Colonic mucosa (tissue), 4 donors: Measurements from ENCODE around the gene H6PD. TPM values are rescaled to one million over a fixed set of nuclear protein-coding genes. Genes with fewer than 3 reads are reported as not detected.

ENCODE experiments used
- DNase-seq: peaks from one replicate; pipeline ENCODE4 v3.0.0-alpha.2; 2020
- H3K27ac ChIP-seq: fragments of 200-600 bp; one replicate; pipeline ENCODE4 v1.8.0; 2021
- H3K27me3 ChIP-seq: fragments of 200-600 bp; one replicate; pipeline ENCODE4 v1.8.0; 2021
- H3K36me3 ChIP-seq: fragments of 200-600 bp; one replicate; pipeline ENCODE4 v1.8.0; 2021
- H3K4me1 ChIP-seq: fragments of 200-600 bp; one replicate; pipeline ENCODE4 v1.8.0; 2021; ENCODE audit warnings: mild to moderate bottlenecking
- H3K4me3 ChIP-seq: fragments of 200-600 bp; one replicate; pipeline ENCODE4 v1.8.0; 2021
- H3K9ac ChIP-seq, 2 donors: one replicate each; pipeline ENCODE4 v1.7.0; 2013; ENCODE audit warnings: control low read depth in 2 of 2, low read depth in 2 of 2, low read length in 2 of 2
- H3K9me3 ChIP-seq: fragments of 200-600 bp; one replicate; pipeline ENCODE4 v1.8.0; 2021
- CTCF ChIP-seq: fragments of 200-600 bp; IDR thresholded peaks from one replicate; pipeline ENCODE4 v1.8.0; 2022; ENCODE audit warnings: antibody characterized with exemption, mild to moderate bottlenecking
- intact Hi-C: fragments of 100-400 bp; cut with DNase I; formaldehyde crosslinking; loops from one replicate; pipeline ENCODE4 v1.14.1; 2022
- total RNA-seq, 2 donors: library from RNA; stranded (reverse); fragmentation: NEBNext Ultra II Directional in 1 of 2; extraction: Animal tissue kit (Norgen Biotek cat#: 25700) in 1 of 2; gene quantifications; one replicate each; pipeline ENCODE4 v1.2.1, GENCODE V29; 2021
- donor health status: healthy.
- donor health status: DM: no; HTN: no; CAD: no.
- donor health status: DM: no; HTN: no; CAD: no.

H6PD gene
- total RNA-seq, 2 donors from 2014 or later, result 20.8 to 24.7 TPM

GRCh38 chr1:9293241-9293532 is 58.6 kb downstream of the H6PD start:
- H3K9me3 ChIP-seq, result no peaks in the 10 kb centered on the region
- DNase-seq, result no peak
- H3K27ac ChIP-seq, result peak overlapping the region; percentile 88
- peak overlapping the region; percentile 81 for H3K4me3 ChIP-seq
- TF ChIP-seq CTCF, result no peak
- no peaks in the 10 kb centered on the region for H3K36me3 ChIP-seq
- no peaks in the 10 kb centered on the region for H3K27me3 ChIP-seq
- intact Hi-C loops, result no loop called here
- peak overlapping the region; percentile 62 to 95 for H3K9ac ChIP-seq
- no peaks in the 10 kb centered on the region for H3K4me1 ChIP-seq

GRCh38 chr1:9293533-9294404 is 59.2 kb downstream of the H6PD start:
- Histone ChIP-seq H3K9me3 (no peaks in the 10 kb centered on the region), H3K9ac (peak overlapping the region; percentile 62 to 95), H3K27me3 (no peaks in the 10 kb centered on the region), H3K4me1 (no peaks in the 10 kb centered on the region), H3K4me3 (peak overlapping the region; percentile 81), H3K27ac (peak overlapping the region; percentile 88), H3K36me3 (no peaks in the 10 kb centered on the region)
- intact Hi-C loops, result no loop called here
- no peak for TF ChIP-seq CTCF
- peak; percentile 49 for DNase-seq

GRCh38 chr1:9294405-9294773 is 59.8 kb downstream of the H6PD start:
- peak overlapping the region; percentile 61 for H3K27ac ChIP-seq
- no peaks in the 10 kb centered on the region for H3K36me3 ChIP-seq
- no peaks in the 10 kb centered on the region for H3K9me3 ChIP-seq
- intact Hi-C loops, result no loop called here
- no peak for DNase-seq
- peak overlapping the region; percentile 62 to 95 for H3K9ac ChIP-seq
- H3K4me3 ChIP-seq, result peak overlapping the region; percentile 81
- H3K4me1 ChIP-seq, result no peaks in the 10 kb centered on the region
- H3K27me3 ChIP-seq, result no peaks in the 10 kb centered on the region
- no peak for TF ChIP-seq CTCF

- Histone ChIP-seq H3K9me3 (no peaks in the 10 kb centered on the region), H3K27ac (peak overlapping the region; percentile 61), H3K4me3 (peak overlapping the region; percentile 81), H3K9ac (peak overlapping the region; percentile 62 to 95), H3K36me3 (no peaks in the 10 kb centered on the region), H3K4me1 (peaks cover under 1% of the 10 kb centered on the region), H3K27me3 (no peaks in the 10 kb centered on the region)
- peak; percentile 51 for DNase-seq
- no peak for TF ChIP-seq CTCF
- intact Hi-C loops, result no loop called here
These were observed 60.5 kb downstream of the H6PD start for GRCh38 chr1:9294910-9295636.

- H3K36me3 ChIP-seq, result no peaks in the 10 kb centered on the region
- no peak overlapping the region for H3K4me3 ChIP-seq
- no peak overlapping the region for H3K27ac ChIP-seq
- intact Hi-C loops, result no loop called here
- H3K27me3 ChIP-seq, result no peaks in the 10 kb centered on the region
- peaks cover 8% of the 10 kb centered on the region for H3K4me1 ChIP-seq
- TF ChIP-seq CTCF, result no peak
- H3K9ac ChIP-seq, result no peak overlapping the region
- no peaks in the 10 kb centered on the region for H3K9me3 ChIP-seq
- no peak for DNase-seq
These were observed 61.3 kb downstream of the H6PD start for GRCh38 chr1:9295884-9296283.
